GM12878 (cell line): ENCODE data around the gene LSMEM2.

Experiments used
- CTCF ChIP-seq, 3 experiments: IDR thresholded peaks in 2 of 3; conservative IDR thresholded peaks in 1 of 3; 2 replicates each; pipeline ENCODE4 v1.5.1; 2011; ENCODE audit warnings: low read depth in 3 of 3, low read length in 3 of 3, mild to moderate bottlenecking in 3 of 3, control low read depth in 2 of 3, moderate library complexity in 2 of 3, inconsistent platforms in 1 of 3, mixed read lengths in 1 of 3; ENCODE audit not compliant: control insufficient read depth in 2 of 3, insufficient read depth in 1 of 3; ENCODE audit errors: extremely low read depth in 1 of 3
- EZH2 ChIP-seq: IDR thresholded peaks from 2 replicates; pipeline ENCODE4 v1.6.1; 2012; ENCODE audit warnings: low read depth, mild to moderate bottlenecking, control low read depth, inconsistent platforms, low read length, borderline replicate concordance; ENCODE audit not compliant: control insufficient read depth

- TF ChIP-seq CTCF (IDR thresholded peaks at IDR 0.05 in 2 of 3, conservative IDR thresholded peaks at IDR 0.05 in 1 of 3; ENCODE audit: control insufficient read depth in 2 of 3, extremely low read depth in 1 of 3, insufficient read depth in 1 of 3, low read depth in 3 of 3, low read length in 3 of 3): no peak
- no peak for TF ChIP-seq EZH2
Observed at GRCh38 chr3:50261505-50261904, 17.4 kb upstream of the LSMEM2 start.
